MM.1S (cell line): ENCODE data around the gene SPEM3.
A peak's percentile ranks its signal among the peaks of the same experiment; 100 is the strongest.
"Not testable (repeated sequence)": the region's sequence is repeated elsewhere in the genome, so short reads cannot be mapped to it uniquely, and the experiment has no call there.

Experiments
- DNase-seq: peaks from one replicate; pipeline ENCODE4 v3.0.0-alpha.2; 2015
- H2AFZ ChIP-seq: fragments of 300-600 bp; sonication (generic); 2 replicates; pipeline ENCODE4 v1.6.0; 2016; ENCODE audit warnings: antibody characterized with exemption, low read length
- H3F3A ChIP-seq: fragments of 300-600 bp; sonication (generic); 2 replicates; pipeline ENCODE4 v1.6.1; 2016; ENCODE audit warnings: mild to moderate bottlenecking, antibody characterized with exemption, low read length, moderate library complexity, mixed read lengths; ENCODE audit not compliant: insufficient read depth
- H3K27ac ChIP-seq: fragments of 300-600 bp; sonication (generic); 2 replicates; pipeline ENCODE4 v1.5.1; 2016; ENCODE audit warnings: mild to moderate bottlenecking, low read length
- H3K27me3 ChIP-seq: fragments of 300-600 bp; sonication (generic); replicated peaks from 2 replicates; pipeline ENCODE4 v1.6.0; 2016; ENCODE audit warnings: low read length; ENCODE audit not compliant: insufficient read depth
- H3K36me3 ChIP-seq: fragments of 300-600 bp; sonication (generic); replicated peaks from 2 replicates; pipeline ENCODE4 v1.6.1; 2016; ENCODE audit warnings: mild to moderate bottlenecking, low read length, mixed read lengths; ENCODE audit not compliant: insufficient read depth
- H3K4me1 ChIP-seq: fragments of 300-600 bp; sonication (generic); 2 replicates; pipeline ENCODE4 v1.6.1; 2016; ENCODE audit warnings: low read length, mixed read lengths
- H3K4me2 ChIP-seq: fragments of 300-600 bp; sonication (generic); 2 replicates; pipeline ENCODE4 v1.6.0; 2016; ENCODE audit warnings: low read depth, low read length
- H3K4me3 ChIP-seq: fragments of 300-600 bp; sonication (generic); 2 replicates; pipeline ENCODE4 v1.5.1; 2016; ENCODE audit warnings: low read length, mixed read lengths
- H3K79me2 ChIP-seq: fragments of 300-600 bp; sonication (generic); 2 replicates; pipeline ENCODE4 v1.6.1; 2016; ENCODE audit warnings: mixed run types, low read length, mixed read lengths
- H3K9ac ChIP-seq: fragments of 300-600 bp; sonication (generic); 2 replicates; pipeline ENCODE4 v1.6.1; 2016; ENCODE audit warnings: low read length, mixed read lengths
- H3K9me2 ChIP-seq: fragments of 300-600 bp; sonication (generic); replicated peaks from 2 replicates; pipeline ENCODE4 v1.6.1; 2016; ENCODE audit warnings: mild to moderate bottlenecking, low read length, mixed read lengths; ENCODE audit not compliant: insufficient read depth
- H3K9me3 ChIP-seq: fragments of 300-600 bp; sonication (generic); replicated peaks from 2 replicates; pipeline ENCODE4 v1.6.1; 2016; ENCODE audit warnings: mild to moderate bottlenecking, low read length, mixed read lengths; ENCODE audit not compliant: insufficient read depth
- H4K20me1 ChIP-seq: fragments of 300-600 bp; sonication (generic); 2 replicates; pipeline ENCODE4 v1.6.1; 2016; ENCODE audit warnings: mild to moderate bottlenecking, low read length, moderate library complexity, mixed read lengths; ENCODE audit not compliant: insufficient read depth
- CTCF ChIP-seq: fragments of 300-600 bp; sonication (generic); IDR thresholded peaks from 2 replicates; pipeline ENCODE4 v1.5.1; 2016; ENCODE audit warnings: antibody characterized with exemption, low read length, mixed read lengths
- EZH2 ChIP-seq: fragments of 300-600 bp; sonication (generic); optimal IDR thresholded peaks from 2 replicates; pipeline ENCODE3; 2017; ENCODE audit warnings: low read depth, mild to moderate bottlenecking, antibody characterized with exemption, low read length, mixed read lengths
- EZH2phosphoT487 ChIP-seq: fragments of 300-600 bp; sonication (generic); IDR thresholded peaks from 2 replicates; pipeline ENCODE4 v1.6.1; 2018; ENCODE audit warnings: antibody characterized with exemption, low read length

The SPEM3 gene

GRCh38 chr17:7480089-7480384, 51.4 kb downstream of the SPEM3 start:
- no peak for TF ChIP-seq CTCF
- TF ChIP-seq EZH2 = no peak
- no peak for TF ChIP-seq EZH2phosphoT487
- Histone ChIP-seq H3F3A (peaks cover 8% of the 10 kb centered on the region; the same call in 1 of the 2 replicates), H3K9ac (peak overlapping the region; percentile 55; the same call in 1 of the 2 replicates), H3K79me2 (peaks cover 11% of the 10 kb centered on the region), H3K9me3 (no peaks in the 10 kb centered on the region), H3K9me2 (no peaks in the 10 kb centered on the region), H3K36me3 (no peaks in the 10 kb centered on the region), H3K4me3 (peak overlapping the region; percentile 68), H3K27me3 (no peaks in the 10 kb centered on the region), H3K4me2 (peak overlapping the region; percentile 96), H4K20me1 (no peaks in the 10 kb centered on the region), H2AFZ (peak overlapping the region; percentile 85), H3K27ac (no peak overlapping the region), H3K4me1 (no peaks in the 10 kb centered on the region)
- no peak for DNase-seq

- not testable (repeated sequence) for H2AFZ ChIP-seq, H3K27me3 ChIP-seq, H3K9ac ChIP-seq, H3K9me3 ChIP-seq, DNase-seq, H3K36me3 ChIP-seq, H3K27ac ChIP-seq, H3K9me2 ChIP-seq, H3K4me1 ChIP-seq, H3K4me3 ChIP-seq, H4K20me1 ChIP-seq
- Histone ChIP-seq H3K4me2 (peak within 1 kb of the TSS; percentile 96; the same call in 1 of the 2 replicates), H3K79me2 (peaks cover 22% of the 10 kb centered on the region), H3F3A (peaks cover 15% of the 10 kb centered on the region; the same call in 1 of the 2 replicates)
These were observed 52.6 kb downstream of the SPEM3 start, which contains the start of gene SLC35G6 for GRCh38 chr17:7481275-7481674. Gene SLC35G6, plus strand, starts transcription at chr17:7481446. Its CDS starts 71 bp downstream, at chr17:7481517.

GRCh38 chr17:7481842-7482741, 53.4 kb downstream of the SPEM3 start:
- not testable (repeated sequence) for H3K27ac ChIP-seq, H3K27me3 ChIP-seq, H3K4me1 ChIP-seq, H3K9me3 ChIP-seq, H3K36me3 ChIP-seq, H2AFZ ChIP-seq, H3K4me2 ChIP-seq, H3K9ac ChIP-seq, H4K20me1 ChIP-seq, H3K9me2 ChIP-seq, DNase-seq, H3K4me3 ChIP-seq
- H3K79me2 ChIP-seq = peaks cover 30% of the 10 kb centered on the region
- peaks cover 16% of the 10 kb centered on the region; the same call in 1 of the 2 replicates for H3F3A ChIP-seq
